Activated CD8-positive, alpha-beta memory T cell treated with anti-CD3 and anti-CD28 coated beads, Interleukin-2, amount 50 U/mL, for 1 hour (primary cell): ENCODE measurements around the gene CDK18.

Source experiments
- DNase-seq: peaks from one replicate; pipeline ENCODE4 v3.0.0-alpha.2; 2020; ENCODE audit errors: extremely low read depth

The CDK18 gene

GRCh38 chr1:205536759-205537361 is 32.4 kb downstream of the CDK18 start:
- no peak for DNase-seq

DNA sequence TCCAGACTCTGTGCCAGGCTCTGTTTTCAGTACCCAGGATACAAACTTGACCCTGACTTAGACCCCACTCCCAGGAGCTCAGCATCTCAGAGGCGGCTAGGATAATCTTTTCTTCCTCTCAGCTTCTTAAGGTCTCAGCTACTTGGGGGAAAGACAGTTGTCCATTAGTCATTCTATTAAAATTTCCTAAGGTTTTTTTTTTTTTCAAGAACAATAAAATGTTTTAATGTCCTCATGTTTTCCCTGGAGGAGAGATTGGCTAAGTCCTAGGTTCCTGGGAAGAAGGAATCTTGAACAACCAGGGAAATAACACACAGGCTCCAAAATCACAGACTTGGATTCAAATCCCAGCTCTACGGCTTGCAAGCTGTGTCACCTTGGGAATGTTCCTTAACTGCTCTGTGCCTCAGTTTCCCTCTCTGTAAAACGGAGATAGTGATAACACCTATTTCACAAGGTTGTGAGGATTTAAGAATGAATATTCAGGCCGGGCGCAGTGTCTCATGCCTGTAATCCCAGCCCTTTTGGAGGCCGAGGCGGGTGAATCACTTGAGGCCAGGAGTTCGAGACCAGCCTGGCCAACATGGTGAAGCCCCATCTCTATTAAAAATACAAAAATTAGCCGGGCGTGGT is 33.0 kb downstream of the CDK18 start:
- no peak for DNase-seq

- DNase-seq = no peak
These were observed 33.9 kb downstream of the CDK18 start for GRCh38 chr1:205538235-205538840.

GRCh38 chr1:205541161-205541886 is 36.9 kb downstream of the CDK18 start:
- DNase-seq = no peak

DNA sequence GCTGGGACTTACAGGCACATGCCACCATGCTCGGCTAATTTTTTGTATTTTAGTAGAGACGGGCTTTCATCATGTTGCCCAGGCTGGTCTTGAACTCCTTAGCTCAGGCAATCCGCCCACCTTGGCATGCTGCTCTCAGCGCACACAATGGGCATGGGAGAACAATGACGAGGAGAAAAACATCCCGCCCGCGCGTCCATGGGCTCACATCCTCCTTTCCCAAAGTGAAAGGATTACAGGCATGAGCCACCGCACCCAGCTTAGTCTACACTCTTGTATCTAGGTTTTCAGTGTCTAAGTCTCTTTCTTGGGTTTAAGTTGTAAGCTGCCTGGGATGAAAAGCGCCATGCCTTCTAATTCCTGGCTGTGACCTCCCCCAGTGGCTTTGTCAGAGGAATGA is 37.9 kb downstream of the CDK18 start:
- no peak for DNase-seq

DNA sequence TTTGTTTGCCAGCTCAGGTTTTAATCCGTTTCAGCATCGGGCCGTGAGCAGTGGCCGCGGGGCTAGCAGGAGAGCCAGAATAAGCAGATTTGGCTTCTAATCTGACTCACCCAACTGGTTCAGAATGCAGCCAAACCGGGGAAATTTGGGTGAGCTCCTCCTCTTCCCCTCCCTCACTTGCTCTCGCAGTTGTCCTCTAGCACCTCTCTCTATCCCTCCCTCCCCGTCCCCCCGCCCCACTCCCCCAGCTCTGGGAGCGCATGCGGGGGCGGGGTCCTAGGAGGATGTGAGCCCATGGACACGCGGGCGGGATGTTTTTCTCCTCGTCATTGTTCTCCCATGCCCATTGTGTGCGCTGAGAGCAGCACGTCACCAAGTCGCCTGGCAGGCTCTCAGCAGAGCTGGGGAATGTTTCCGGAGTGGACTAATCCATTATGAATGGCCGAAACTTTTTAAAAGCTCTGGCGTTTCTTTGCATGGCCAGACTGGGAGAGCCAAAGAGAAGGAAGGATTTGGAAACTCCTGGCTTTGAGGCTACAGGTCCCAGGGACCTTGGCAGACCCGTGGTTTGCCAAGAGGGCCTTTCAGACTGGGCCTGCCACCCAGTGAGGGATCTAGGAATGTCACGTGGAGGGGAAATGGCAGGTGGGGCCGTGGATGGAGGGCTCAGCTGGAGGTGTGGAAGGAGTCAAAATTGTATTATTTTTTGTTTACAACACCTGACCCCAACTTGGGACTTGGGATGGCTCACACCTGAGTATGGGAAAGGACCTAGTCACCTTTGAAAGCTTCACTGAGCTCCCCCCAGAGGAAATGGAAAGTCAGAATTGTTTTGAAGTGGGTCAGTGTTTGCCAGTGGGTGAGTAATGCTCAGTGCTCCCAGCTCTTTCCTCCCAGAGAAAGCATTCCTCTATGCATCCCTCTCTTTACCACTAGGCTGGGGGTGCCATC is 39.2 kb downstream of the CDK18 start:
- DNase-seq = no peak

GRCh38 chr1:205545001-205545919 is 40.8 kb downstream of the CDK18 start:
- no peak for DNase-seq

GRCh38 chr1:205545991-205546390 is 41.5 kb downstream of the CDK18 start:
- DNase-seq = no peak

DNA sequence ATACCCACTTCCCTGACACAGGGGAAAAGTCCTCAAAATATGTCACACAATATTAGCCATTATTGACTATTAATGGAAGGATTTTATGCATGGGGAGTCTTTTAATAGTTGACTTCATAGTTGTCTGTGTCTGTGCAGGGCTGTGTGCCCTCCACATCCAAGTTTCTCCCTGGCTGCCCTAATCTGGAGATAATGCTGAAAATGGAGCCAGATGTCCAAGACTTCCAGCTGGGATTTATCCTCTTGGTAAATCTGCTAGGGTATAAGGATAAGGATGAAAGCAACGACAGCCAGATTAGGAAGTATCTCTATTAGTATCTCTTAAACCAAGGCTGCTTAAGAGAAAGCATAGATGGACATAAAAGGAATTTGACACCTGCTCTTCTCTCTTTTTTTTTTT is 42.1 kb downstream of the CDK18 start:
- no peak for DNase-seq

GRCh38 chr1:205547936-205548827 is 43.7 kb downstream of the CDK18 start:
- DNase-seq = no peak

- no peak for DNase-seq
These were observed 49.8 kb downstream of the CDK18 start for GRCh38 chr1:205554026-205554811.

DNA sequence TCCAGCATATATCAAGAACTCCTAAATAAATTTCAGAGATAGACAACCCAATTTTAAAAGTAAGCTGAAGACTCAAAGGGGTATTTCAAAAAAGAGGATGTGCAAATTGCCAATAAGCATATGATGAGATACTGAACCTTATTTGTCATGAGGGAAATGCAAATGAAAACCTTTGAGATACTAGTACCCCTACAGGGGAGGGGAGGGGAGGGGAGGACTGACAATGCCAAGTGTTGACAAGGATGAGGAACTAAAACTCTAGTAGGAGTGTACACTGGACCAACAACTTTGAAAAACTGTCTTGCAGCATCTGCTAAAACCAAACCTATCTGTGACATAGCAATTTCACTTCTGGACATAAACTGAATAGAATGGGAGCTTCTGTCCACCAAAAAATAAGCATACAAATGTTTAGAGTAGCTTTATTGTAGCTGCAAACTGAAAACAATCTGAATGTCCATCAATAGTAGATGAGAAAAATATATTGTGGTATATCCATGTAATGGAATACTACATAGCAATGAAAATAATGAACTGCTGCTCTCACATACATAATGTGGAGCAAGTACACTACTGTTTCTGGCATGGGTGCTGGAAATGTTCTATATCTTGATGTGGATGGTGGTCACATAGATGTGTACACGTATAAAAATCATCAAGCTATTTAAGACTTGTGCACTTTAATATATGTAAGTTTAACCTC is 57.2 kb downstream of the CDK18 start:
- DNase-seq = no peak

DNA sequence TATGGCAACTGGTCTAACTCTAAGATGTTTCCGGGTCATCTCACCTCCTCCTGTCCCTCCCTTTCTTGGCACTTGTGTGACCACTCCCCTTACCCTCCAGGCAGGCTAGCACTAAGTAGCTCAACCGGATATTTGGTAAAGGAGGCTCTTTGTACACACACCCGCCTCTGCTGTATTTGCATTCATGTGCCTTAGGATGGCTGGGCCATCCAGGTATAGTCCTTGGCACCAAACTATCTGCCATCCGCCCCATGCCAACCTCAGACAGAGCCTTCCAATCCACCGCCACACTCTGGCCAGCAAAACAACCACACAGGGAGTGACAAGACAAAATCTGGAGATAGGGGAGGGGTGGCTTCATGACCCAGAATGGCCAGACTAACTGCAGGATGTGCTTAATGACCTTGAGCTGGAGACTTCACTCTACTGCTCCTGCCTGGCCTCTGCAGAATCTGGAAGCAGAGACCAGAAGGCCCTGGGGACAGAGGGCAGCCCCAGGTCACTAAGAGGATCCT is 59.5 kb downstream of the CDK18 start:
- DNase-seq = no peak

- DNase-seq = no peak
These were observed 61.3 kb downstream of the CDK18 start for GRCh38 chr1:205565799-205566198.

DNA sequence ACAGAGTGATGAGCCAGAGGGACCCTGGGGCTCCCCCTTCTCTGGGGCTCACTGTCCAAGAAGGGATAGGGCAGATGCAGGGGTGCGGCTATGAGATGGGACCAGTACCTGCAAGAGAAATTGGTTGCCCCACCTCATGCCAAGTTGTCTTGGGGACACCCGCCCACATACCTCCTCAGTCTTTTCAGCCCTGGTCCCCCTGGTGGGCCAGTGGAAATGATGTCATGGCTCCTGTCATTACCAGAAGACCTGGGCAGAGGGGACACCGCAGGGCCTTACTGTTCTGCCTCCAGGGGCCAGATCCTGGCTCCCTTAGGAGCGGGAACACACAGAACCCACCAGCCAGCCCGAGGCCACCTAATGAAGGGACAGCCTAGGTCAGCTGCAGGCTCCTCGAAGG is 63.2 kb downstream of the CDK18 start:
- DNase-seq = no peak

GRCh38 chr1:205568135-205568468 is 63.6 kb downstream of the CDK18 start:
- no peak for DNase-seq

DNA sequence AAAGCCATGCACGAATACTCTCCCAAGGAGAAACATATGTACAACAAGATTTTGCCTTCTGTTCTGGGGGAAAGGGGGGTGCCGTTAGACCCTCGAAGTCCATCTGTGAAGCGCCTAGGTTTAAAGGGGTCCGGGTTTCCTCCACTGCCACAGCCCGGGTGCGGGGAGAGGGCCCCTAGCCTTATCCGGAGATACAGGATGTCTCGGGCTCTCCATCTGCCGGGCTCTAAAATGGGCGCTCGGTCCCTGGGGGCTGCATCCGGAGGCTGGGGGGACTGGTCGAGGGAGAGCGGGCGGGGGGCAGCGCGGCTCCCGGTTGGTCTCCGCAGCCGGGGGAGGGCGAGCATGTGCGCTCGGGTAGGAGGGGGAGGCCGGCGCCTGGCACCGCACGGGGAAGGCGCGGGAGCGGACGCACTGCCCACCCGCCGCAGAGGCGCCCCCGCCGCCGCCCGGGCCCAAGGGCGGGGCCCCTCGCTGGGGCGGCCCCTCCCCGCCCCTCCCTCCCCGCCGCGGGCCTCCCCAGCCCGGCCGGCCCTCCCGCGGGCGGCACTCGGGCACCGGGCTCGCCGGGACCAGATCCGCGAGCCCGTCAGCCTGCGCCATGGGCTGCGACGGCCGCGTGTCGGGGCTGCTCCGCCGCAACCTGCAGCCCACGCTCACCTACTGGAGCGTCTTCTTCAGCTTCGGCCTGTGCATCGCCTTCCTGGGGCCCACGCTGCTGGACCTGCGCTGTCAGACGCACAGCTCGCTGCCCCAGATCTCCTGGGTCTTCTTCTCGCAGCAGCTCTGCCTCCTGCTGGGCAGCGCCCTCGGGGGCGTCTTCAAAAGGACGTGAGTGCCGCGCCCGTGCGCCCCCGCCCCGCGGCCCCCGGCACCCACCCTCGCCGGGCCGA is 64.2 kb downstream of the CDK18 start:
- no peak for DNase-seq
